ENCODE measurements around the gene ARHGAP26.
"Not testable (repeated sequence)": the region's sequence is repeated elsewhere in the genome, so short reads cannot be mapped to it uniquely, and the experiment has no call there.

ARHGAP26 gene

DNA sequence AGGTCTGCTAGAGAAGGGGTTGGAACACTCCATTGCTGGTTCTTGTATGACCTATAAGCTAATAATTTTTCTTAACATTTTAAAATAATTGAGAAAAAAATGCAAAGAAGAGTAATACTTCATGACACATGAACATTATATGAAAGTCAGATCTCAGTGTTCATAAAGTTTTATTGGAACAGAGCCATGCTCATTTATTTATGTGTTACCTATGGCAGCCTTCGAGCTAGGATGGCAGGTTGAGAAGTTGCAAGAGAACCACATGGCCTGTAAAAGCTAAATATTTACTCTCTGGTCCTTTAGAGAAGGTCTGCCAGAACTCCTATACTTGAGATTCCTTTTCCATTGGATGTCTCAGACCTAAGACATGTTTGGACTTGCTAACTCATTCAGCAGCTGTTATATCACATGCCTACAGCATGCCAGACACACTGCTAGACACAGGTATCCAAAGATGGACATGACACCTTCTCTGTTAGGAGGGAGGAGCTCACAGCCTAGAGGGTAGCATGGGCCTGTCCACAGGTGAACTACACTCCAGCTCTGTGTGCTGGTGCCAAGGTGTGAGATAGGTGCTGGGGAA is 304.3 kb downstream of the ARHGAP26 start:
- DNase-seq = no peak

DNA sequence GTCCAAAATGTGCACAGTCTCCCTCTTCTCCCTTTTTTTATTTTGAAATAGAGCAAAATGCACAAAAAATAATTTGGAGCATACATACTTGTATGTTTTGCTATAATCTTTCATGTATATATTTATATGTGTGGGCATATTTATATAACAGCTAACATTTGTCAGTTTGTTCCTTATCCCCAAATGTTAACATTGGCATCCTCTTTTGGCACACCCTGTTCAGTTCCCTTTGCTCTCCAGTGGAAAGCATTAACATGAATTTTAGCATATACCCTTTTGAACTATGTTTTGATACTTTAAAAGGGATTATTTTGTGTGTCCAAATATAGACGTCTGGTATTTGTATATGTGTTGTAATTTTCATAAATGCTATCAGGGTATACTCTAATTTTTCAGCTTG is 306.2 kb downstream of the ARHGAP26 start:
- DNase-seq = no peak

DNA sequence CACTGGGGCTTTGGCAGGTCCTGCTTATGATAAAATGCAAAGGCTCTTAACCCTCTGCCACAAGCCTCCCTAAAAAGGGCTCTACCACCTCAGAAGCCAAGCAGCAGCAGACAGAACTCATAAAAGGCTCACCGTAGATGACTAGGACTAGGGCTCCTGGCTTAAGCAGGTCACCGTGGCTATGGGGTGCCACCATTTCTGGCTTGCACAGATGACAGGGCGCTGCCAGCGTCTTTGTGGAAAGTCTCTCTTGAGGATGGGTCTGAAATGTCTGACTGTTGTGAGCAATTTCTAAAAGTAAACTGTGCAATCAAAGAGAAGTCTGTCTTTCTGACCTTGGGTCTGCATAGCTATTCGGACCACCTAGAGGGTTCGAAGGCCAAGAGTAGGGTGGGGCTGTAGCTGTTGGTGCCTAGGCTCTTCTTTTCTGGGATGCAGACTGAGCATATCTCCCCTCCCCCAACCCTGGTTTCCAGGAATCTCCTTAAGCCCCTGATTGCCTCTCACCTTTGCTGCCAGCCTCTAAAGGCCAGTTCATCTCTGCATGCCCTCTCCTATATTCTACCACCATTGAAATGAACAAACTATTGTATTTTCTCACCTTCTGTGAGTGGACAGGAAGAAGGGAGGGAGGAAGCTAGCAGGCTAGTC is 307.4 kb downstream of the ARHGAP26 start:
- DNase-seq = no peak

DNA sequence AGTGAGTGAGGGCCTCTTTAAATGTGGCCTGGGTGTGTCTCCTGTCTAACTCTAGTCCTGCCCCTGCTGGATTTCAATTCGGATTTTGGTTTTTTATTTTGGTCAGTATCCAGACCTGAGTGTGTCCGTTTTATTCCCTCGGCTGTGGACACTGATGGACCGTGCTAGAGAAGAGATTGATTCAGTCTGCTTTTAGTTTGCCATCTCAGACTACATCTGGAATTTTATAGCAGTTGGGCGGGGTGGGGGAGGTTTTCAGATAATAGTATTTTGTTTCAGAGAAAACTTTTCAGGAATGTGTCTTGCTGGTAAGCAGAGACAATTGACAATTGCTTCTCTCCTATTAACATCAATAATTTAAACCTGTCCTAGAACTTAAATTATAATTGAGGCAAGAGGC is 308.1 kb downstream of the ARHGAP26 start:
- no peak for DNase-seq

DNA sequence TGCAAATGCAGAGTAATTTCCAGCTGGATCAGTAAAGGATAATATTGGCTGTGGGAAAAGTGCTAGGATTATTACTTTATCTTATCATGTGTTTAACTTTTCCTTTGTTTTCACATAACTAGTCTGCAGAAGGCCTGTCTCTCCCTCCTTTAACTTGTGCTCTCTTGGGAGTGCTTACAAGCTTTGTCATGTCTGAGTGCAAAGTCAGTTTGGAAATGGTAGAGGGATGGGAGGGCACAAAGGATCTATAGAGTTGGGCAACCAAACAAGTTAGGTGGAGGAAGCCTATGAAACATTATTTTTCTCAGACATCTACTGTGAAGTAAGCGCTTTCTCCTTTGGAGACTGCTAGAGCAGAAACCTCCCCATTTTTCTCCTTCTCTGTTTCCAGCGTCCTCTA is 308.8 kb downstream of the ARHGAP26 start:
- DNase-seq = no peak

DNA sequence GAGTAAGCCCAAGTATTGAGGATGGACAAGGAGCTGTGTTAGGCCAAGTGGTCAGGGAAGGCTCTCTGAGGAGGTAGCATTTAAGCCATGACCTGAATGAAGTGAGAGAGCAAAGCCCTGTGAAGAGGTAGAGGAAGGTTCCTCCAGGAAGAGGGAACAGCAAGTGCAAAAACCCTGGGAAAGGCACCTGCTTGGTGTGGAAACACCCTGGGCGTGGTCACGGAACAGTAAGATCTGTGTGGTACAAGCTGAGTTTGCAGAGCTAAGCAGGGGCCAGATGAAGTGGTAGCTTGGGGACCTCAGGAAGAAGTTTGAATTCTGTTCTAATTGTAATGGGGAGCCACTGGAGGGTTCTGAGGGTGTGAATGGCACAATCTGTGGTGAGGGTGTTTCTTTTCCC is 310.2 kb downstream of the ARHGAP26 start:
- DNase-seq = no peak

DNA sequence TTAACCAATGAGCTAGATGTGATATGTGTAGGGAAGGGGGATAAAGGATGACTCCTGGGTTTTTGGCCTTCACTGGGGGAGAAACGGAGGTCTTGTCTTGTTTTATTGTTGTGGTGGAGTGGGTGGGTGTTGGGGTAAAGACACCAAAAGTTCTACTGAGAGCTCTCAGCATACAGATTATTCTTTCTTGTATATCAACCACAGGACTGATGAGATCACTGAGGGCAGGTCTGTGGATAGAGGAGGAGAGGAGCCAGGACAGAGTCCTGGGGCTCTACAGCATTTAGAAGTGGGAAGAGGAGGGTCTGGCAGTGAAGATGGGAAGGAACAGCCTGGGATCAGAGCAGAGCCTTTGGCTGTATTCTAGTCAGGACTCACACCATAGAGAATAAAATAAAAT is 310.8 kb downstream of the ARHGAP26 start:
- DNase-seq = no peak

DNA sequence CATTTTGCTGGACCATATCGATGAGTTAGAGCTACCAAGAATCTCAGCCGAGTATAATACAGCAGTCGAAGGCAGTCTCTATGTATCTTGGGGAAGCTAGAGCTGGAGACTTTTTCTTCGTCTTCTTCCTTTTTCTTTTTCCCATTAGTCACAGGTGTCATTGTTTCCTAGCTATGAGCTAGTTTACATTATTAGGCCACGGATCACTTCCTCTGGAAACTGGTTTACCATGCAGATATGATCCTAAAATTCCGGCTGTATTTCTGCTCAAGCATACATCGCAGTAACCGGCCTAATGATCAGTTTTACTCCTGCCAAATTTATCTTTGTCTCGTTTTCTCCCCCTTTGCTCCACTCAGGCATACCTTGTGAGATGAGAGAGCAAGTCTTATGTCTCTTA is 312.8 kb downstream of the ARHGAP26 start:
- DNase-seq = no peak

DNA sequence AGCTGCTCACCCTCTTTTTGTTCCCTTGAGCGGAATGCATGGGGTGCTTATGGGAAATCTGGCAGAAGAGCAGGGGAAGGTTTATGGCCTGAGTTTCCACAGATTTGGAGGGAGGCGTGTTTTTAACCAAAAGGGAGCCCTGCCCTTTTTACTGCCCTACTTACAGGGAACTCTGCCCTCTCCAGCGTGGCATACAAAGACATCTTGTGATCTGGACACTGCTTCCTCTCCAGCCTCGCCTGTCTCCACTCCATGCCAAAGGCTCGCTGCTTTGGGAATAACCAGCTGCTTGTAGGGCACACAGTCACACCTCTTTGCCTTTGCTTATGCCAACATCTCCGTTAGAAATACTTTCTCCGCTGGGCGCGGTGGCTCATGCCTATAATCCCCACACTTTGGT is 314.2 kb downstream of the ARHGAP26 start:
- DNase-seq = no peak

DNA sequence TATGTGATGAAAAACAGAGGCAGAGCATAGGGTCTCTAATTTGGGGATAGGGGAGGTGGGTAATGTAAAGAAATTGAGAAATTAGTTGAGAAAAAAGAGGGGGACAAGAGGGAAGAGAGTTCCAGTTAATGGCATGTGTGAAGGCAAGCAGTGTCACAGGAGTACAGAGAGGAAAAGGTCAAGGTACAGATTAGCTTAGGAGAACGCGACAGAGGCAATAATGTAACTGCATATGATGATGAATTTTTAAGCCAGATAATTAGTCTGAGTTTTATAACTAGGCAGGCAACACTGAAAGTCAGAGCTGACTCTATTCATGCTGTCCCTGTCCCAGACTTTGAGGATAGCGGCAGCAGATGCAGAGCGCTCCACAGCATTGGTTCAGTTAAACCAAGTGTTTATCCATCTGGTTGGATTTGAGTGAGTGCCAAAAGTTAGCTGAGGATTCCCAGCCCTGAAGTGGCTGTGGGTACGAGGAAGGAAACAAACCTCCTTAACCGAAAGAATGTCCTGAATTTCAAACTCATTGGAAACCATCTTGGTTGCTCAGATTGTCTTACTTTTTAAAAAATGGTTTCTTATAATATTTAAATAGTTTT is 315.2 kb downstream of the ARHGAP26 start:
- DNase-seq = no peak

DNA sequence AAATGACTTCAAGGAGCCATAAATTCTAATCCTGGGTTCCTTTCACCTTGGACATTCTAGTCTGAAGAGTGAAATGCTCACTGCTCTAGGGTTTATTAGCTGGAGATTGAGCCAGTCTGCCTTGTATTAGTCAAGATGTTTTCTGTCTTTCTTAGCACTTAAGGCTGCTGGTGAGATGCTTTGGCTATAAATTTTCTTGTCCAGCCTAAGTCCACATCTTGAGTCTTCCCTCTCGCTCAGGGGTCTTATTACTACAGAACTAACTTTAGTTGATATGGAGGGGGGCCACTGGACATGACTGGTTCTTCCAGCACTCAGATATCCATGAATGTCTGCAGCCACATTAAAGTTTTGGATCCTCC is 316.4 kb downstream of the ARHGAP26 start:
- DNase-seq = no peak

DNA sequence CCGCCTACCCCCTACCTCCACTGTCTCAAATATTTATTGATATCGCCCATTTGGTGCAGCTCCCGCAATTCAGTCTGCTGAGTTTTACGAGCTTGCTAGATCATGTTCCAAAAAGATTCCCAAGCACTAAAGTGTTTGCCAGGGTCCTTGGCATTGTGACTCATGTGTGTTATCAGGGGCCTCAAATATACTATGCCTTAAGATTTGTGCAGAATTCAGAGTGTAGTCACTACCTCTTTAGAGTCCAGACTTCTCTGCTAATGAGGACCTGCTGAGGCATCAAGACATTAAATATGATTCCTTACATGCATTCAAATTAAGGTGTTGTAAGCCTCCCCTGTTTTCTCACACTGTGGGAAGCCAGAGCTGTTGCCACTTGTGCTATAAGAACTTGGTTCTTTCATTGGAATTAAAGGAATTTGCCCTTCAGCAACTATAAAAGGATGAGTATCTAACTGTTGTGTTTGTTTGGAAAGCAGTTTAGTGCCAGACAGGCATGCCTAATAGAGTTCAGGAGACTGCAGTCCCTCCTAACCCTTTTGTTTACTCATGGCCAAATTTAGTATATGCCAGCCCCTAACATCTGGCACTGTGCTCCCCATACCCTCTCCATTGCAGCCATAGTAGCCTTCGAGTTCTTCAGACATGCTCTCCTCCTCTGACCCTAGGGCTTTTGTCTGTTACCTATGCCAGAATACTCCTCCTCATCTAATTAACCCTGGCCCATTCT is 316.9 kb downstream of the ARHGAP26 start:
- DNase-seq = no peak

DNA sequence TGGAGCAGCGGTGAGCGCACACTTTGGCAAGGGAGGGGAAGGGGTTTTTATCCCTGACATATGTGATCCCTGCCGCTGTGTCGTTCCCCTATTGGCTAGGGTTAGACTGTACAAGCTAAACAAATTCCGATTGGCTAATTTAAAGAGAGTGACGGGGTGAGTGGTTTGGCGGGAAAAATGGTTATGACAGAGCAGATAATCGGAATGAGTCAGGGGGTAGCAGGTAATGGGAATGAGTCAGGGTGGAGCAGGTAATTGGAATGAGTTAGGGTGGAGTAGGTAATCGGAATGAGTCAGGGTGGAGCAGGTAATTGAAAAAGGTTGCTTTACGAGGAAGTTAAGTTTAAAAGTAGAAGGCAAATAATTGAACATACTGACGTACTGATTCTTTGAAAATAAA is 318.5 kb downstream of the ARHGAP26 start:
- DNase-seq = not testable (repeated sequence)

DNA sequence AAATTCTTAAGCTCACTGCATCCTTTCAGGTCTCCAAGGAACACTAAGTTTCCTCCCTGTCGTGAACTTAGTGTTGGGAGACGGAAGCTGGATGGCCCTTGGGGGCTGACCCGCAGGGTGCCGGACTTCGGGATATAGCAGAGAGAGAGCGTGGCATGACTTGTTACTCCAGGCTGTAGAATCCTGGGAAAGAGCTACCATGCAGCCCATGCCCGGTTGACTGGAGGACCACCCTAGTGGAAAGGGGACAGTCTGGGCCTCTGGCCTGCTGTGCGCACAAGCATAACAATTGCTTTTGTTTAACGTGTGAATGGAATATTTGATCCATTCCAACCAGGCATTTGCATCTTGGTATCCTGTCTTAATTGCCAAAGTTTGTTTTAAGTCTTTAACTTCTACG is 319.9 kb downstream of the ARHGAP26 start:
- not testable (repeated sequence) for DNase-seq

DNA sequence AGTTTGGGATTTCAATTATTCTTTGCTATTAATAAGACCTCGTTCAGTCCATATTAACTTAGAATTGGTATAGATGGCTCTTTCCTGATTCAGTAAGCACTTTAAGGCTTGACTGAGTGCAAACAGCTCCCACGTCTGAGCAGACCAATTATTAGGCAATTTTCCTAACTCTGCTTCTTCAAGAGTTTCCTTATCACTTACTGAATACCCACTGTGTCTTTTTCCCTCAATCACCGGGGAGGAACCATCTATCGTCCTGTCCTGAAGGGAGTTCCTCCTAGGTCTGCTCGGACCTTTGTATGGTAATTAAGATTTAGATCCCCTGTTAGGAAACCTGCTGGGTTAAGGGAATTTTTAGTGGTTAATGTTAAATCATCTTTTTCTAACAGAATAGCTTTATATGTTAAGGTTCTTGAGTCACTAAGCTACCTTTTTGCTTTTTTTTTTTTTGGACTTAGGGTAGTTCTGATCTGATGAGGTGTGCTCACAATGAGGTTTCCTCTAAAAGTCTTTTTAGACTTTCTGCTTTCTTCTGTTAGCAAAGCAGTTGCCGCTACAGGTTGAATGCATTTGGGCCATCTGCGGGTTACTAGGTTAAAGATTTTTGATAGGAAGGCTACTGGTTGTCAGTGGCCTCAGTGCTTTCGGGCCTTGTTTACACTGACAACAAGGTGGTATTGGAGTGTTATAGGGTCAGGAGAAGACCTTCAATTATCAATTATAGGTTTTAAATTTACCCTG is 322.7 kb downstream of the ARHGAP26 start:
- not testable (repeated sequence) for DNase-seq

DNA sequence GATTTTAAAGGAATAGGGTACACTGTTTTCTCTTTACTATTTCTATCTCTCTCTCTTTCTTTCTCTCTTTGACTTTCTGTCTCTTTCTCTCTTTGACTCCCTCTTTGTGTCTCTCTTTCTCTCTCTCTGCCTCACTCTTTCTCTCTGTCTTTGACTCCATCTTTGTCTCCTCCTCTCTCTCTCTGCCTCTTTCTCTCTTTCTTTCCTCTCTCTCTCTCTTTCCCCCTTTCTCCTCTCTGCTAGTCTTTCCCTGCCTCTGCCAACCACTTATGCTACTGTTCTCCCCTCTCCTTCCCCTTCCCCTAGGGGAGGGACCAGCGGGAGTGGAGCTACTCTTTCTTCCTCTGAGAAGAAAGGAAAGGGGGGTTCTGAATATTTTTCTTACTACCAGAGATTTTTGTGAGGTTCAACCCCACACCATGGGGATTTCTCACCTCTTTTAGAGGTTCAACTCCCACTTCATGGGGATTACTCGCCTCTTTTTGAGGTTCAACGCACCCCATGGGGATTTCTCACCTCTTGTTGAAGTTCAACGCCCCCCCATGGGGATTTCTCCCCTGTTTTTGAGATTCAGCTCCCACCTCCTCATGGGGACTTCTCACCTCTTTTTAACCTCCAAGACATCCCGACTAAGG is 323.4 kb downstream of the ARHGAP26 start:
- DNase-seq = no peak

DNA sequence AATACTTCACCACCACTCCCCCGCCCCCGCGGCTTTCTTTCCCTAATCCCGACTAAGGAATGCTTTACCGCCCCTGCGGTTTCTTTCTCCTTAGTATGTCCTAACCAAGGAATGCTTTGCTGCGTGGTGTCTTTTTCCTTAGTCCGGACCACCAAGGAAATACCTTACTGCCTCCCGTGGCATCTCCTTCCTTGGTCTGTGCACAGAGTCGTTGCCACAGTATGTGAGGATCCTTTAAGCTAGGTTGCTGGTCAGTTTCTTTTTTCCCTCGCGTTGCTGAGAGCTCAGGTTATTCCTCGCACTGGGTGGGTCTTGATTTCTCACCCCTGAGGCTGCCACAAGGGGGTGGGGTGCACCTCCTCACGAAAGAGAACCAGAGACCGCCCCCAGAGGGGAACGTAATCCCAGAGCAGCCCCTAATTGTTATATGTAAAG is 323.9 kb downstream of the ARHGAP26 start:
- no peak for DNase-seq

DNA sequence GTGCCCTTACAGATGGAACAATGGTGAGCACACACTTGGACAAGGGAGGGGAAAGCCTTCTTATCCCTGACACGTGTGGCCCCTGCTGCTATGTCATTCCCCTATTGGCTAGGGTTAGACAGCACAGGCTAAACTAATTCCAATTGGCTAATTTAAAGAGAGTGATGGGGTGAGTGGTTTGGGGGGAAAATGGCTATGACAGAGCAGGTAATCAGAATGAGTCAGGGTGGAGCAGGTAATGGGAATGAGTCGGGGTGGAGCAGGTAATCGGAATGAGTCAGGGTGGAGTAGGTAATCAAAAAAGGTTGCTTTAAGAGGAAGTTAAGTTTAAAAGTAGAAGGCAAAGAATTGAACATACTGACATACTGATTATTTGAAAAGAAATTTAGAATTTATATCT is 324.4 kb downstream of the ARHGAP26 start:
- not testable (repeated sequence) for DNase-seq

DNA sequence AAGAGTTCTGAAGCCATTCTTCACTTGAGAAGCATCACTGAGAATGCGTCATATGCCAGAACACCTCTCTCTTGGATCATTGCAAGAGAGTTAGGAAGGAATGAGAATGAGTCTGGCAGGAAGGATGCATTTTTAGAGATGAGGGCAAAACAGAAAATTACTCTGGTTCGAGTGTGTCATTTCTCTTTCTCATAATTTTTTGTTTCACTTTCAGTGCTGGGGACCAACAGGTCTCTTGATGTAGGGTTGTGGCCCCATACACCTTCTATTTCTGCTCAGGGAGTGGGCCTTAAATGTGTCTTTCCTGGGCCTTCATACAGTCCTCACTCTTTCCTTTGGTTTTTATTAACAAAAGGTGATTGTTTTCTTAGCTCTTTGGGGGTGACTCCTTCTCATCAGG is 330.9 kb downstream of the ARHGAP26 start:
- DNase-seq = no peak

DNA sequence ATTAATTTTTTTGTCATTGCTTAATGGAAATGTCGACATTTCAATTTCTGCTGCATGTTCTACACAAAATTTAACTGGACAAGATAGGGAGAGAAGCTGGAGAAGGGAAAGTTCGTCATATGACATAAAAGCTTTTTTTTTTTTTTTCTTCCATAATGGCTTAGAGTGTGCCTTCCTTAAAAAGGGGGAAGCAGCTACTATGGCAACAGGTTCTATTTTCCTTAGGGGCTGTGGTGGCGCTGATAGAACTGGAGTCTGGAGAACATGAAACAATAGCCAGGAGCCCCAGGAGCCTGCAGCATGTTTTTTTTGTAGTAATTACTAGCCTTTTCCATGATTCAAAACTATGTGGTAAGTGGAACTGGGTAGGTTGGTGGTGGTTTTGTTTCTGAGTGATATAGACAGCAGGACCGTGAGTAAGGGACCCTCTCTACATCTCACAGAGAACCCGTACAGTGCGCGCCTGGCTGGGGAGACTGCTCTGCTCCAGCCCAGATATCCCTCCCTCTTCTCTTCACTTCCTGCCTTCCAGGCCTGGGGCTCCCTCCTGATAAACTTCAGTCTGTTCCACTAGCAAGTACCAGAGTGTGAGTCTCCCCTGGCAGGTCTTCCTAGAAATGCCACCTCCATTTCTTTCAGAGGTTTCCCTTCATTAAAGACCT is 331.7 kb downstream of the ARHGAP26 start:
- DNase-seq = no peak

DNA sequence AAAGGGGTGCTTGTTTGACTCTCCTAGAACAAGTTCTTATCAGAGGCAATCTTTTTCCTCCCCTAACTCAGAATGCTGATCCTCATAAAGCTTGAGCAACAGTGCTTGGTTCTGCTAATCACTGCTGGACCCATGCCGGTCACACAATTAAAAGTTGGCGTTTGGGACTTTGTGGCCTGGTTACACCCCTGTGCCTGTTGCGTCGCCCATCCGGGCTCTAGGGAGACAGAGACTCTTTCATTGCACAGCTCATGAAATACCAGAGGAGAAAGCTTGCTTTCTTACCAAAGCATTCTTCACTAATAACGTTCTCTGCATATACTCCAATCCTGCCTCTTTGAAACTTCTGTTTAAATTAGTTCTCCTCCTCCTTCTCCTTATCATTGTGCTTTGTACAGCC is 332.2 kb downstream of the ARHGAP26 start:
- no peak for DNase-seq

DNA sequence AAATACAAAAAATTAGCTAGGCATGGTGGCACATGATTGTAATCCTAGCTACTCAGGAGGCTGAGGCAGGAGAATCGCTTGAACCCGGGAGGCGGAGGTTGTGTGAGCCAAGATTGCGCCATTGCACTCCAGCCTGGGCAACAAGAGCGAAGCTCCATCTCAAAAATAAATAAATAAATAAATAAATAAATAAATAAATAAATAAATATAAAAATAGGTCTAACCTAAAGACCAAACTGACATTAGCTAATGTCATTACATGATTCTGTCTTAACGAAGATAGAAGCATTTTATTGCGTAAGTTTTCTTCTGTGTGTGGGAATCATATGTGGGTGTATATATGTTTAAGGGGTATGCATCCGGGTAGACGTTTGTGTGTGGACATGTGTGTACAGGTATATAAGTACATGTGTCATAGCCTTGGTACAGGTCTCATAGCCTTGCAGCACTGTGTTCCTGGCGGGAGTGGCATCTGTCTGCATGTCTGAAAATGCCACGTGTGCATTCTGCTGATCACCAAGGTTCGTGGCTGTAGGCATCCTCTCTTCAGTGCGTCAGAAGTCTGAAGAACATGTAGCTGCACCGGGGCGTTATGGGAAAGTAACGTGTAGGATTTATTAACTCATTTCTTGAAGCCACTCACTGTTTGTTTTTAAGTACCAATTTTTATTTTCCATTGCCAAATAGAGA is 335.2 kb downstream of the ARHGAP26 start:
- no peak for DNase-seq
